GM19351 (cell line): Measurements from ENCODE around the gene MPI.
"Not testable (repeated sequence)": the region's sequence is repeated elsewhere in the genome, so short reads cannot be mapped to it uniquely, and the experiment has no call there.

Experiments
- ATAC-seq: cut with Tn5 transposase; IDR thresholded peaks from one replicate; pipeline ENCODE4 v1.9.1; 2021; ENCODE audit warnings: mild to moderate bottlenecking, moderate library complexity; ENCODE audit not compliant: unreplicated experiment

The MPI gene

DNA sequence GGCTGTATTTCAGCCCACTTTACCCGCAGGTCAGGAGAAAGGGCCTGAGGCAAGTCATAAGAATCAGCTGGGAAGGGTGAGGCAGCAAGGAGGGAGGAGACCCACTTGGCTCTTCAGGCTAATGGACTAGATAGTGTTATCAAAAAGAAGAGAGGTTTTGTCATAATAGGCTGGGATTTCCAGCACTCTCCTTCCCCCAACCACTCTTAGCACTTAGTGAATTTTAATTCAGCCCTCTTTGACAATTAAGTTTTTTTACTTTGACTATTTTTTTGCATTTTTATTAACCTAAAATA, 771 bp downstream of the MPI start:
- ATAC-seq = no peak

DNA sequence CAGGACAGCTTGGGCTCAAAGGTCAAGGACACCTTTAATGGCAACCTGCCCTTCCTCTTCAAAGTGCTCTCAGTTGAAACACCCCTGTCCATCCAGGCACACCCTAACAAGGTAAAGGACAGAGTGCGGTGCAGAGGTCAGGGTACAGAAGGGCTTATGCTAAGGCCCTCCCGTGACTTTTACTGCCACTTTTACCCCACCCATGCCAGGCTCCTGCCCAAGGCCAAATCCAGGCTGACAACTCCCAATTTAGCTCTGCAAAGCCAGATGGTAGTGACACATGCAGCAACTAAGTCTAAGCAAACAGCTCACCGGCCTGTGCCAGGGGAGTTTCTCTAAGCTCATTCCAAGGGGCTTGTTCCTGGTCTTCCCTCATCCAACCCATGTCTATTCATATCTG, 1.6 kb downstream of the MPI start:
- ATAC-seq = no peak

DNA sequence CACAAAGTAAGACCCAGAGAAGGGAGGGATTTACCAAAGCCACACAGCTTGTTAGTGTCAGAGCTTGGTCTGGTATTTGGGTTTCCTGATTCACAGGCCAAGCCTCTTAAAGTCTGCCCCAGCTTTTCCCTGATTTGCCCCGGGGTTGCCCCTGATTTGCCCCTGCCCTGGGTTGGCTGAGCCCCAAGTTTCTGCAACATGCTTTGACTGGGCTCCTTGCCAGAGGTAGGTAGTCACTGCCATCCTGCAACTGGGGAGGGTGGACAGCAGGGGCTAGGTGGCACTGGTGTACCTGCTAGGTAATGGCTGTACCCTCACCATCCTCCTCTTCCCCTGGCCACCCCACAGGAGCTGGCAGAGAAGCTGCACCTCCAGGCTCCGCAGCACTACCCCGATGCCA, 2.5 kb downstream of the MPI start:
- no peak for ATAC-seq

DNA sequence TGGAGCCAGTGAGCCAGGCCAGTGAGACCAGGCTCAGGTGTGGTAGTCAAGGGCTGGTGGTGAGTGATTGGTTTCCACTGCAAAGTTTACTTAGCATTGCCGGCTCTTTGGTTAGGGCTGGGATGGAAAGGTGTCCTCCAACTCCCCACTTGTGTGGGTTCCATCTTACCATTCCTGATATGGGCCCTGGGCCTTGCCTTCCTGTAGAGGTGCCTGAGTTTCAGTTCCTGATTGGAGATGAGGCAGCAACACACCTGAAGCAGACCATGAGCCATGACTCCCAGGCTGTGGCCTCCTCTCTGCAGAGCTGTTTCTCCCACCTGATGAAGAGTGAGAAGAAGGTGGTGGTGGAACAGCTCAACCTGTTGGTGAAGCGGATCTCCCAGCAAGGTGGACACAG, 3.1 kb downstream of the MPI start:
- ATAC-seq = no peak

DNA sequence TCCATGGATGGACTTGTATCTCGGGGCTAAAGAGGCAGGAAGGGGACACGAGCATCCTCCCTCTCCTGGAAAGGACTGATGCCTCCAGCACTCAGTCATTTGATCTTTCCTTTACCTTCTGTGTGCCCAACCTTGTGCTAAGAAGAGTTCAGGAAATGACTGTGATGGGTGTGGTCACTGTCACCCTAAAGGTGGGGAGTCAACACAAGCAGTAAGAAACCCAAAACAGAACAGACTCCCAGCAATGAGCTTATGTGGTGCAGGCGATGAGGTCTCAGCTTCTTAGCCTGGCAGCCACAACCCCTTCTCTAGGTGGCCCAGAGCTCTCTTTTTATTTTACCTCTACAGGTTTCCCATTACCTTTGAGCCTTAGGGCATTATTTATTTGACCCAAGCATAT, 3.8 kb downstream of the MPI start:
- ATAC-seq = no peak

DNA sequence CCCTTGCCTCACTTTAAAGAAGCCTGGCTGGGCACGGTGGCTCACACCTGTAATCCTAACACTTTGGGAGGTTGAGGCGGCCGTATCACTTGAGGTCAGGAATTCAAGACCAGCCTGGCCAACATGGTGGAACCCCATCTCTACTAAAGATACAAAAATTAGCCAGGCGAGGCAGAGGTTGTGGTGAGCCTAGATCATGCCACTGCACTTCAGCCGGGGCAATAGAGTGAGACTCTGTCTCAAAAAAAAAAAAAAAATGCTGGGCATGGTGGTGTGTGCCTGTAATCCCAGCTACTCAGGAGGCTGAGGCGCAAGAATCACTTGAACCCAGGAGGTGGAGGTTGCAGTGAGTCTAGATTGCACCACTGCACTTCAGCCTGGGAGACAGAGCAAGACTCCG, 4.5 kb downstream of the MPI start:
- ATAC-seq = not testable (repeated sequence)

DNA sequence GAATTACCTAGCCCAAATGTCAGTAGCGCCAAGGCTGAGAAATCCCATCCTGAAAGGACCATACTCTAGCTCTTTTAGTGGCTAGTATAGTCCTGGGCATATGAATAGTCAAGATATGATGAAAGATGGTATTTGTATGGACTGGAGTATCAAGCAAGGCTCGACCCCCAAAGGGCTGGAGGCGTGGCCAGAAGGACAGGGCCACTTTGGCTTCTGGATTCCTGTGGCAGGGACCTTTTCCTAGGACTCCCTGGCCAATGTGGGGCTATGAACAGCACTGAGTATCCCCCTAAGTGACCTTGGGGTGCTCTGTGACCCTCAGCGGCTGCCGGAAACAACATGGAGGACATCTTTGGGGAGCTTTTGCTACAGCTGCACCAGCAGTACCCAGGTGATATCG, 6.0 kb downstream of the MPI start:
- no peak for ATAC-seq

DNA sequence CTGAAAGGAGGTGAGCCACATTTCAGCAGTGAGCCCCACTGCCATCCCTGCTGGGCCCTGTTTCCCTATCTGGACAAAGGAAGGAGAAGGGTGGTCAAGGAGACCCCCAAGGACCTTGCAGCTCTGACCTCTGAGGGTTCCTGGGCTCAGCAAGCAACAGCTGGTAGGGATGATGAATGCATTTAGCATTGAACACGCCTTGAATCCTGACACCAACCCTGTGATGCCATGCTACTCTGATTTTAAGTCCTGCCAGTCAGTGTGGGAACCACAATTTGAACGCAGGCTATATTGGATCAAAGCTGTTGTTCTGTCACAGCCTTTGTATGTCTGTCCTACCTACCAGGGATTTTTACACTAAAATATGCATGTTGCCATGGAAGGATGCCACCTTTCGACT, 6.5 kb downstream of the MPI start:
- ATAC-seq = no peak

DNA sequence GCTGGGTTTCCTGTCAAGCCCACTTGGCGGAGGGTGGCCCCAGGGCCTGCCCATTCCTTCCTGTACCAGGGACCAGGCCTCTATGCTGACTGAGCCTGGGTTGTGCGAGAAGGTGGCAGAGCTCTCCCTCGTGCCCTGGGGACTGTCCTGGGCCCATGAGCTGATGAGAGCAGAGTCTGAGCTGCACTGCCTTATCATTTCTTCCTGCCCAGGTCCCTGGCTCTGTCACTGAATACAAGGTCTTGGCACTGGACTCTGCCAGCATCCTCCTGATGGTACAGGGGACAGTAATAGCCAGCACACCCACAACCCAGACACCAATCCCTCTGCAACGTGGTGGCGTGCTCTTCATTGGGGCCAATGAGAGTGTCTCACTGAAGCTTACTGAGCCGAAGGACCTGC, 7.5 kb downstream of the MPI start:
- no peak for ATAC-seq

DNA sequence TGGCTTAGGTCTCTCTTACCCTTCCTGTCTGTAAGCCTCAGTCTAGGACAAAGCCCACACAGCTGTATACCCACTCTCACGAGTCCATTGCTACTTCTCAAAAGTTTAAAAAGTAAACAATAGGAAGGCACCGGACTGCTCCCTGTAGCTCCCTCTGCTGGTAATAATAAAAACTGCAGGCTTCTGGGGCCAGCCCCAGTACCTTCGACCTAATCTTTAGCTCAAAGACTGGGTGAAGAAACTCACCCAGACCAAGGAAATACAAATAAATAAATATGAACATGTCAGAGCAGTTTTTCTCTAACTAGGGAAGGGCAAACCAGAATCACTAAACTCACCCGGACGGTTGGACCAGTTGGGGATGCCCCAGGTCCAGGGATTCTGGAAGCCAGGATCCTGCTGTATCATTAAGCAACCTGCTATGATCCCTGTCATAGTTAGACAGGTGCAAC, 11.8 kb downstream of the MPI start:
- ATAC-seq = no peak

DNA sequence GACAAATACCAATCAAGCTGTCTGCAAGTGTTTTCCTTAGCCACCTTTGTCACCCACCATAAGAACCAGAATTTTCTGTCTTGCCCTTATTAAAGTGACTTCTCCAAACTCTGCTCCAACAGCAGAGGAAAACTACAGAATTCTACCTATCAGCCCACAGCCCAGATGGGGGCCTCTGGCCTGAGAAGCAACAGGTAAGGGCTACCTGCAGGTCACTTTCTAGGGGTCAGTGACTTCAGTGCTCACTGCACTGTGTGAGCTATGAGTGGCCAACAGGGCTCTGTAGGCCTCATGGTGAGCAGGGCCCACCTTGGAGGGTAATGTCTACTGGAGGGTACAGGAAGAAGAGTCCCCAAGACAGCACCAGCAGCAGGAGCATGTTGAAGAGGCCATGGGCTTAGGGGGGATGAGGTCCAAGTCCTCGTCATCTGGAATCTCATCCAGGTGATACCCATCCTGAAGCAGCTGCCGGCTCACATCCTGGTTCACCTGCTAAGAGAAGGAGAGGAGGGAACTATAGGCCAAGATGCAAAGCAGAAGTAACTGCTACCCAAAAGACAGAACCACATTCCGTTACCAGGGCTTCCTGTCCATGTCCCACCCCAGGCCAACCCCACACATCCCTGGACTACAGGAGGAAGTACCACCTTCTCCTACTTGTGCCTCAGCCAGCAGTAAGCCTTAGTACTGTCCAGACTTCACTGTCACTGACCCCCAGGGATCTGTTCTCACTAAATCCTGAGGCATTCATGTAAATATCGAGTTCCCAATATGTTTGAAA, 12.6 kb downstream of the MPI start:
- ATAC-seq = no peak

DNA sequence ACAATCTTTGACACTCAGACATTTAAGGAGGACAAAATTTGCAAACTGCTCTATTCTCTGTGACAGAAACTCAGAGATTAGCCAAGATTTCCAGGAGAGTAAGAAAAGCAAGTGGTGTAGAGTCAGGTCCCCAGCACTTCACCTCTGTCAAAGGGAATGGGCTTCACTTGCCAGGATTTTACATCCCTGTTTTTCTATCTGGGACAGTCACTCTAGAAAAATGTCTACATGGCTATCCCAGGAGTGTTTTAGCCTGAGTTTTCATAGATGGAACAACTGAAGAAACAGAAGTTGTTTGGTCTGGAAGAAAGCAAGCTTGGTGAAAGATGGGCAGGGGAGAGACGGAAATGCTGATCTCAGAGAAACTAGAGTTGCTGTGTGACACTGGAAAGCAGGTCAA, 13.8 kb downstream of the MPI start:
- no peak for ATAC-seq

DNA sequence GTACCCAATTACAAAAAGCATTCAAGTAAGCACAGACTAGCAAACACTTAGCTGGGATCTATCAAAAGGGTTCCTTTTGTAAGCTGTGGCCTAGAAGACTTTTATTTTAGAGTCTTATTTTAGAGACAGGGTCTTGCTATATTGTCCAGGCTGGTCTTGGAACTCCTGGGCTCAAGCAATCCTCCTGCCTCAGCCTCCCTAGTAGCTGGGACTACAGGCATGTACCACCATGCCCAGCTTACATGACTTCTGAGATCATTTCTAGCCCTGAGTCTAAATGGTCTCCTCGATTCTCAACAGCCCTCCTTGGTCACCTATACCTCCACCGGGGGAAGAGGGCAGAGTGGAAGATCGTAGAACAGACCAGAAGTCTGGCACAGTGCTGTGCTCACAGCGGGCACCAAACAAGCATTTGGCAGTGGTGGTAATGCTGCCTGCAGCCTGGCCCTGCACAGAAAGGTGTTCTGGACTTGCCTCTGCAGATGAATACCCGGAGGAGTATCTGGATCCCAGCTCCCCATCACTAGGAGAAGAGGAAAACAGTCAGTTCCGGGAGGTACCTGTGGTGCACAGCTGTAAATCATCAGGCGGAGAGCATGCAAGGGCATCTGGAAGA, 14.5 kb downstream of the MPI start:
- ATAC-seq = no peak

DNA sequence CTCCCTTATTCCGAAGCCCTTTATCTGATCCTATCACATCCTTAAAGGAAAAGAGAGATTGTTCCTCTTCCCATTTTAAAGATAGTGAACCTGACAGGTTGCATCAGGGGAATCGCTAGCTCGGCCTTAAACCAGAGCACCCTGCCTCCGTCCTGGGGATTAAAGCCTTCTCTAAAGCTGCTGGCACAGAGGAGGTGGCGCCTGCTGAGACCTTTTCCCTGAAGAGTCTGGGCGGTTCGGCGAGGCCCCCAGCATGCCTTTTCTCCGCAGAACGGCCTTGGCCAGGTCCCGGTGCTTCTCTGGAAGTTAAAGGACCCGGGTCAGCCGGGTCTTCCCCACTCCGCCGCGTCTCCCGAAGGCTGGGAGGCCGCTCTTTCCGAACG, 16.2 kb downstream of the MPI start:
- ATAC-seq = peak; percentile 20

DNA sequence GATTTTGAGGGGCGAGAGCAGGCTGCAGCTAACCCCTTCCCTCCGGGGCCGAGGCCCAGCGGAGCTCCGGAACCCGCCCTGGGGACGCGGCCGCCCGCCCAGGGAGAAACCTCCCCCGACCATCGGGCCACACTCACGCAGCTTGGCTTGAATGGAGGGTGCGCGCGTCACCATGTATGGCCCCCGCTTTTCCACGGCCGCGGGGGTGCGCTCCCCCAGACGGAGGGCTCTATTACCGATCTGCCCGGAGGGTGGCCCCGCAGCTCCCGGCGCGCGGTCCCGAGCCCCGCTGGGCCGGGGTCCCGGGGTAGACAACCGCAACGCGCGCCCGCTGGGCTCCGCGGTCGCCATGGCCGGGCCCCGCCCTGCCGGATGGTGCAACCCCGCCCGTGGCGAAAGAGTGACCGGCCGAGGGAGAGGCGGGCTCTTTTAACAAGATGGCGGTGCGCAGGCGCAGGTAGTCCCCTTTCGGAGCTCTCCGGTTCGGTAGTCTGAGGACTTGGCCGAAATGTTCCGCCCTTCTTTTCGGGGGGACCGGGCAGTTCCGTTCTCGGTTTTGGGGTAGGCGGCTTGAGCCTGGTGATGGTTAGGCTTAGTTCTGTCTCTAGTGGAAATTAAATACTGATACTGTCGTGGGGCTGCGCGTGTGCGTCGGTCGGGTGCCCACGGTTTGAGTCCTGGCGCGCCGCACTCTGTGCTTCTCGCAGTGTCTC, 16.8 kb downstream of the MPI start, which contains the start of gene FAM219B:
Gene FAM219B, minus strand, starts transcription at position 402 of the 713 bp plus-strand sequence. Its CDS starts 51 bp downstream, at position 351.
- peak; percentile 85 for ATAC-seq

DNA sequence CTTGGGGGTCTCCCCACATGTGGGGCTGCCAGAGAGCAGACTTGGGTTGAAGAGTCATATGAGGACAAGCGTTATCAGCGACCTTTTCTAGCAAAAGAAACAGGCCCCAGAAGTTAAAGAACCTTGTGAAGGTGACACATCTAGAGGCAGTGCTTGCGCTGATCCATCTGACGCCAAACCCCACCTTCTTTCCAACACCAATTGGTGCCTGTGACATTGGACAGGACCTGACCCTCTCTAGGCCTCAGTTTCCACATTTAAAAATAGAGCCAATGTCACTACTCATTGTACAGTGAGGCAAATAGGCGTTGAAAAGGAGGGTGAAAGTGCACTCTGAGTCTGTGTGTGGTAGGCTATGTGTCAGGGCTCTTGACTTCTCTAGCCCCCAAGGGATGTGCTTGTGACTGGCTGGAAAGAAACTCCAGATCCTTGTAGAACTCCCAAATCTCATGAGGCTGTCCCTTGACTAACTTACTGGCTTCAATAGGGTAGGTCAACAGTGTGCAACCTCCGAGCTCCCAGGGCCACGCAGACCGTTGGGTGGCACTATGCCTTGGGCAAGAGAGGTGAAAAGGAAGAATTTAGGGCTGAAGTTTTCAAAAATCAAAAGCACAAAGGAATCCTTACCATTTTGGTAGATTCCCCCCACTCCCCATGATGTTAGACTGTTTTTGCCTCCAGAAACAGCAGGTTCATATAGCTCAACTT, 17.5 kb downstream of the MPI start:
- no peak for ATAC-seq

DNA sequence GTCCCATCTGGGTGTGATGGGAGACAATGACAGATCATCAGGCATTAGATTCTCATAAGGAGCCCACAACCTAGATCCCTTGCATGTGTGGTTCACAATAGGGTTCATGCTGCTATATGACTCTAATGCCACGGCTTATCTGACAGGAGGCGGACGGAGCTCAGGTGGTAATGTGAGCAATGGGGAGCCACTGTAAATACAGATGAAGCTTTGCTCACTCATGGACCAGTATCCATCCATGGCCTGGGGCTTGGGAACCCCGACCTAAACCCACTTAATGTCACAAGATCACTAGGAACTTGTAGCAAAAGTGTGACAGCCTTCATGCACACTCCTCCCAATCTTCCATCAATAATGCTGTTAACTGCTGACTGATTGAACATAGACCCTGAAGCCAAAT, 18.8 kb downstream of the MPI start:
- ATAC-seq = no peak

DNA sequence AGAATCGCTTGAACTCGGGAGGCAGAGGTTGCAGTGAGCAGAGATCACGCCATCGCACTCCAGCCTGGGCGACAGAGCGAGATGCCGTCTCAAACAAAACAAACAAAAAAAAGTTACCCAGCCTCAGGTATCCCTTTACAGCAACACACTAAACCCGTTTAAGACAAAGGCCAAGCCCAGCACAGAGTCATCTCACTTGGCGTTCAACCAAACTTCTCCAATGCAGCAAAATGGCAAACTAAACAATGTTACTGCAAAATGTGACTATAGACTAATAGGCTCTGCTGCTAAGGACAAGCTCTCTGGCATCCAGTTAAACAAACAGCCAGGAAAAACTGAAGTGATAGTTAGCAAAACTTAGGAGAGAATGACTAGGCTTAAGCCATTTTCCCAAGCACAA, 23.2 kb downstream of the MPI start:
- no peak for ATAC-seq

DNA sequence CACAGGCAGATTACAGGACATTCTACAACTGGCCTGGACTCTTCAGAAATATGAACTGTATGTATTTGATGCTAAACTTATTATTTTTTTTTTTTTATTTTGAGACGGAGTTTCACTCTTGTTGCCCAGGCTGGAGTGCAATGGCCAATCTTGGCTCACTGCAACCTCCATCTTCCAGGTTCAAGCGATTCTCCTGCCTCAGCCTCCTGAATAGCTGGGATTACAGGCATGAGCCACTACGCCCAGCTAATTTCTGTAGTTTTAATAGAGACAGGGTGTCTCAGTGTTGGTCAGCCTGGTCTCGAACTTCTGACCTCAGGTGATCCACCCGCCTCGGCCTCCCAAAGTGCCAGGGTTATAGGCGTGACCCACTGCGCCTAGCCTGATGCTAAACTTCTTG, 24.0 kb downstream of the MPI start:
- ATAC-seq = not testable (repeated sequence)

DNA sequence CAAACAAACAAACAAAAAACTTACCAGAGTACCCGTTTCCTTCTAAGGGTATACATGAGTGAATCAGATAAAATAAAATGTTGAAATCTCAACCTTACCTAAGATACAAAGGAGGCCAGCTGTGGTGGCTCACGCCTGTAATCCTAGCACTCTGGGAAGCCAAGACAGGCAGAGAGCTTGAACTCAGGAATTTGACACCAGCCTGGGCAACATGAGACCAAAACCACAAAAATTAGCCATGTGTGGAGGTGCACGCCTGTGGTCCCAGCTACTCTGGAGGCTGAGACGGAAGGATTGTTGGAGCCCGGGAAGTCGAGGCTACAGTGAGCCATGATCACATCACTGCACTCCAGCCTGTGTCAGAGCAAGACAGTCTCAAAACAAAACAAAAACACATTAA, 27.8 kb downstream of the MPI start:
- ATAC-seq = no peak

DNA sequence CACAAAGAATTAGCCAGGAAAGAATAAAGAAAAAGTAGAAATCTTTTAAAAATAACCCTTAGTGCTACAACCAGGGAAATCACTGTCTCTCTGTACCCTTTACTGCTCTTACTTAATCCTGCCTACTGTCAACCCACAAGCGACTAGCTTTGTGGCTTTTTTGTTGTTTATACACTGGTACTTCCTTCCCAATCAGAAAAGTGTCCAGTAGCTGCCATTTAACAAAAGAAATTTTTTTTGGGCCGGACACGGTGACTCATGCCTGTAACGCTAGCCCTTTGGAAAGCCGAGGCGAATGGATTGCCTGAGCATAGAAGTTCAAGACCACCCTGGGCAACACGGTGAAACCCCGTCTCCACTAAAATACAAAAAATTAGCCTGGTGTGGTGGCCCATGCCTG, 30.6 kb downstream of the MPI start:
- no peak for ATAC-seq

DNA sequence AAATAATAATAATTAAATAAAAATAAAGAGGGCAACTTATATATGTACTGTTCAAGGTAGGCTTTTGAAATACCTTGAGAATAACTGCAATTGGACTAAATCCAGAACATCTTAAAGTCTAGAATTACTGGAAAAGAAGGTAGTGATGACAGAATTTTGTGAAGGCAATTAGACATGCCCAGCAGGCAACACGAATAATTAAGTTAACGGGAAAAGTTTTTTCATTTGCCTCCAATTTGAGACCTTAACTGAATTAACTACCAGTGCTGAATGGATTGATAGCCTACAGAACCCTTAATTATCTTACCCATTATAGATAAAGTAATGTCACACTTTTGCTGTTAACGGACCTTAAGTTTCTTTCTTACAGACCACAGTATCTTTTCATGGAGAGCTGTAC, 34.7 kb downstream of the MPI start:
- ATAC-seq = no peak
